Measurements from ENCODE around the gene TSPY10. TPM values are rescaled to one million over a fixed set of nuclear protein-coding genes. Genes with fewer than 3 reads are reported as not detected.

The TSPY10 gene, protein sequence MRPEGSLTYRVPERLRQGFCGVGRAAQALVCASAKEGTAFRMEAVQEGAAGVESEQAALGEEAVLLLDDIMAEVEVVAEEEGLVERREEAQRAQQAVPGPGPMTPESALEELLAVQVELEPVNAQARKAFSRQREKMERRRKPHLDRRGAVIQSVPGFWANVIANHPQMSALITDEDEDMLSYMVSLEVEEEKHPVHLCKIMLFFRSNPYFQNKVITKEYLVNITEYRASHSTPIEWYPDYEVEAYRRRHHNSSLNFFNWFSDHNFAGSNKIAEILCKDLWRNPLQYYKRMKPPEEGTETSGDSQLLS
- not detected in 2 replicates for total RNA-seq

DNA sequence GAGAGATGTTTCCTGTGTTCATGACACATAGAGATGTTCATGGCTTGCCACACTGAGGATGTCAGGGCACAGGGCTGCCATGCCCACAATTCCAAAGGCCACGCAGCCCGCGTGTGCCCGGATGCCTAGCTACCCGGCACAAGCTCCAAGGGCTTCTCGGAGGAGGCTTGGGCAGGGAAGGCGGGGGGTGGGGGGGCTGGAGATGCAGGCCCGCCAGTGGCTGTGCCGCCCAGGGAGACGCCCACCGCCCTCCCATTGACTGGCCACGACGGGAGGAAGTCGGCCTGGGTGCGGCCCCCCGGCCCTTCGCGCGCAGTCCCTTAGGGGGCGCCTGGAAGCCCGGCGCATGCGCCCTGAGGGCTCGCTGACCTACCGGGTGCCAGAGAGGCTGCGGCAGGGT lies at the start of gene TSPY10:
Gene TSPY10 (plus strand): TSS at position 301 of the 400 bp plus-strand sequence. CDS start 46 bp downstream, at position 347.

DNA sequence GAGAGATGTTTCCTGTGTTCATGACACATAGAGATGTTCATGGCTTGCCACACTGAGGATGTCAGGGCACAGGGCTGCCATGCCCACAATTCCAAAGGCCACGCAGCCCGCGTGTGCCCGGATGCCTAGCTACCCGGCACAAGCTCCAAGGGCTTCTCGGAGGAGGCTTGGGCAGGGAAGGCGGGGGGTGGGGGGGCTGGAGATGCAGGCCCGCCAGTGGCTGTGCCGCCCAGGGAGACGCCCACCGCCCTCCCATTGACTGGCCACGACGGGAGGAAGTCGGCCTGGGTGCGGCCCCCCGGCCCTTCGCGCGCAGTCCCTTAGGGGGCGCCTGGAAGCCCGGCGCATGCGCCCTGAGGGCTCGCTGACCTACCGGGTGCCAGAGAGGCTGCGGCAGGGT lies 40.7 kb upstream of the TSPY10 start, which contains the start of gene TSPY9:
Gene TSPY9 (plus strand): TSS at position 301 of the 400 bp plus-strand sequence. CDS start 46 bp downstream, at position 347.

Other genes with a start within 250 kb of the TSPY10 start
- not detected in 2 replicates for gene TSPY4, start 190.4 kb upstream of the TSPY10 start, total RNA-seq
- not detected in 2 replicates for gene TSPY8, start 170.1 kb upstream of the TSPY10 start, total RNA-seq
- not detected in 2 replicates for gene TSPY3, start 129.5 kb upstream of the TSPY10 start, total RNA-seq
- not detected in 2 replicates for gene TSPY1, start 60.9 kb upstream of the TSPY10 start, total RNA-seq
- gene TSPY9, start 40.6 kb upstream of the TSPY10 start, total RNA-seq = not detected in 2 replicates

Measured in nasal cavity respiratory epithelium epithelial cell of viscerocranial mucosa (primary cell).